Liver (tissue), 3 donors: Measurements from ENCODE around the gene TCEA3.

Experiments
- CTCF ChIP-seq: fragments of 150-350 bp; IDR thresholded peaks from 2 replicates; pipeline ENCODE4 v1.5.1; 2017; ENCODE audit warnings: improper control_type of control experiment, low read depth, low read length; ENCODE audit not compliant: missing input control
- EGR1 ChIP-seq, 2 donors: IDR thresholded peaks; 2 replicates each; pipeline ENCODE4 v1.6.1; 2016 to 2018; ENCODE audit warnings: antibody characterized with exemption in 2 of 2, low read depth in 2 of 2
- FOXA1 ChIP-seq: IDR thresholded peaks from 2 replicates; pipeline ENCODE4 v1.6.1; 2016; ENCODE audit warnings: antibody characterized with exemption
- GABPA ChIP-seq, 2 donors: IDR thresholded peaks in 1 of 2; conservative IDR thresholded peaks in 1 of 2; 2 replicates each; pipeline ENCODE4 v1.6.1; 2016; ENCODE audit warnings: antibody characterized with exemption in 2 of 2, mild to moderate bottlenecking in 1 of 2, moderate library complexity in 1 of 2
- HNF4G ChIP-seq: IDR thresholded peaks from 2 replicates; pipeline ENCODE4 v1.6.1; 2016; ENCODE audit warnings: antibody characterized with exemption
- MAX ChIP-seq: IDR thresholded peaks from 2 replicates; pipeline ENCODE4 v1.6.1; 2016; ENCODE audit warnings: antibody characterized with exemption
- RAD21 ChIP-seq, 2 donors: IDR thresholded peaks; 2 replicates each; pipeline ENCODE4 v1.6.1; 2016; ENCODE audit warnings: antibody characterized with exemption in 2 of 2, mild to moderate bottlenecking in 2 of 2
- RXRA ChIP-seq, 2 donors: IDR thresholded peaks; 2 replicates each; pipeline ENCODE4 v1.6.1; 2017 to 2018; ENCODE audit warnings: antibody characterized with exemption in 2 of 2, mild to moderate bottlenecking in 1 of 2
- TAF1 ChIP-seq: conservative IDR thresholded peaks from 2 replicates; pipeline ENCODE4 v1.6.1; 2016; ENCODE audit warnings: antibody characterized with exemption, mild to moderate bottlenecking
- YY1 ChIP-seq: IDR thresholded peaks from 2 replicates; pipeline ENCODE4 v1.6.1; 2016; ENCODE audit warnings: antibody characterized with exemption, mild to moderate bottlenecking
- ZBTB33 ChIP-seq: IDR thresholded peaks from 2 replicates; pipeline ENCODE4 v1.6.1; 2016; ENCODE audit warnings: antibody characterized with exemption
- donor health status: healthy.
- donor health status: healthy.

GRCh38 chr1:23469372-23469982 is 44.9 kb upstream of the TCEA3 start:
- TF ChIP-seq RAD21 (IDR thresholded peaks at IDR 0.05), result no peak
- TF ChIP-seq EGR1 (IDR thresholded peaks at IDR 0.05; ENCODE audit: low read depth in 2 of 2), result no peak
- TF ChIP-seq TAF1, result no peak
- no peak for TF ChIP-seq CTCF
- no peak for TF ChIP-seq YY1
- TF ChIP-seq RXRA (IDR thresholded peaks at IDR 0.05), result no peak
- TF ChIP-seq FOXA1, result no peak
- no peak for TF ChIP-seq ZBTB33
- no peak for TF ChIP-seq GABPA (IDR thresholded peaks at IDR 0.05 in 1 of 2, conservative IDR thresholded peaks at IDR 0.05 in 1 of 2)
- no peak for TF ChIP-seq HNF4G
- no peak for TF ChIP-seq MAX
